ENCODE results near the gene DGKB.

GRCh38 chr7:14501436-14501835 is 401.1 kb downstream of the DGKB start:
- TF ChIP-seq PPARA (CRISPR knock-in tag; IDR thresholded peaks at IDR 0.05; ENCODE audit: borderline replicate concordance): no peak
- TF ChIP-seq CREB5 (CRISPR knock-in tag; IDR thresholded peaks at IDR 0.05; ENCODE audit: low read depth): no peak
- TF ChIP-seq ZFP3 (CRISPR knock-in tag; IDR thresholded peaks at IDR 0.05): no peak
- TF ChIP-seq OSR1 (CRISPR knock-in tag; IDR thresholded peaks at IDR 0.05): no peak
- no peak for TF ChIP-seq CSDC2 (CRISPR knock-in tag; IDR thresholded peaks at IDR 0.05)
- no peak for TF ChIP-seq GLIS3 (CRISPR knock-in tag; IDR thresholded peaks at IDR 0.05)
- TF ChIP-seq ZNF565 (CRISPR knock-in tag; conservative IDR thresholded peaks at IDR 0.05; ENCODE audit: low read depth): no peak
- TF ChIP-seq ARNTL (CRISPR knock-in tag; IDR thresholded peaks at IDR 0.05; ENCODE audit: borderline replicate concordance, low read depth): no peak

All from SK-N-SH treated with all-trans-retinoic acid at 6 μM for 48 hours (cell line).